Caki2 (cell line): ENCODE data around the gene FAM83G. TPM values are rescaled to one million over a fixed set of nuclear protein-coding genes. Genes with fewer than 3 reads are reported as not detected.
"Not testable (repeated sequence)": the region's sequence is repeated elsewhere in the genome, so short reads cannot be mapped to it uniquely, and the experiment has no call there.

ENCODE experiments used
- DNase-seq: peaks from one replicate; pipeline ENCODE4 v3.0.0-alpha.2; 2015; ENCODE audit warnings: low read depth
- in situ Hi-C: cut with HindIII; loops from 2 replicates; pipeline ENCODE4 v1.10.0; 2016; ENCODE audit warnings: low sequenced_read_pairs, low pct_unique_long_range_greater_than_20kb, mixed read lengths
- total RNA-seq: library from RNA; depleted of rRNA; stranded (reverse); fragments of >200 nt; shearing (Covaris generic); gene quantifications from 2 replicates; pipeline ENCODE4 v1.2.3, GENCODE V29; 2014; ENCODE audit warnings: low replicate concordance; rRNA removed

FAM83G gene, protein sequence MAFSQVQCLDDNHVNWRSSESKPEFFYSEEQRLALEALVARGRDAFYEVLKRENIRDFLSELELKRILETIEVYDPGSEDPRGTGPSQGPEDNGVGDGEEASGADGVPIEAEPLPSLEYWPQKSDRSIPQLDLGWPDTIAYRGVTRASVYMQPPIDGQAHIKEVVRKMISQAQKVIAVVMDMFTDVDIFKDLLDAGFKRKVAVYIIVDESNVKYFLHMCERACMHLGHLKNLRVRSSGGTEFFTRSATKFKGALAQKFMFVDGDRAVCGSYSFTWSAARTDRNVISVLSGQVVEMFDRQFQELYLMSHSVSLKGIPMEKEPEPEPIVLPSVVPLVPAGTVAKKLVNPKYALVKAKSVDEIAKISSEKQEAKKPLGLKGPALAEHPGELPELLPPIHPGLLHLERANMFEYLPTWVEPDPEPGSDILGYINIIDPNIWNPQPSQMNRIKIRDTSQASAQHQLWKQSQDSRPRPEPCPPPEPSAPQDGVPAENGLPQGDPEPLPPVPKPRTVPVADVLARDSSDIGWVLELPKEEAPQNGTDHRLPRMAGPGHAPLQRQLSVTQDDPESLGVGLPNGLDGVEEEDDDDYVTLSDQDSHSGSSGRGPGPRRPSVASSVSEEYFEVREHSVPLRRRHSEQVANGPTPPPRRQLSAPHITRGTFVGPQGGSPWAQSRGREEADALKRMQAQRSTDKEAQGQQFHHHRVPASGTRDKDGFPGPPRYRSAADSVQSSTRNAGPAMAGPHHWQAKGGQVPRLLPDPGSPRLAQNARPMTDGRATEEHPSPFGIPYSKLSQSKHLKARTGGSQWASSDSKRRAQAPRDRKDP
- total RNA-seq = 5.9 and 16.9 TPM in 2 replicates

DNA sequence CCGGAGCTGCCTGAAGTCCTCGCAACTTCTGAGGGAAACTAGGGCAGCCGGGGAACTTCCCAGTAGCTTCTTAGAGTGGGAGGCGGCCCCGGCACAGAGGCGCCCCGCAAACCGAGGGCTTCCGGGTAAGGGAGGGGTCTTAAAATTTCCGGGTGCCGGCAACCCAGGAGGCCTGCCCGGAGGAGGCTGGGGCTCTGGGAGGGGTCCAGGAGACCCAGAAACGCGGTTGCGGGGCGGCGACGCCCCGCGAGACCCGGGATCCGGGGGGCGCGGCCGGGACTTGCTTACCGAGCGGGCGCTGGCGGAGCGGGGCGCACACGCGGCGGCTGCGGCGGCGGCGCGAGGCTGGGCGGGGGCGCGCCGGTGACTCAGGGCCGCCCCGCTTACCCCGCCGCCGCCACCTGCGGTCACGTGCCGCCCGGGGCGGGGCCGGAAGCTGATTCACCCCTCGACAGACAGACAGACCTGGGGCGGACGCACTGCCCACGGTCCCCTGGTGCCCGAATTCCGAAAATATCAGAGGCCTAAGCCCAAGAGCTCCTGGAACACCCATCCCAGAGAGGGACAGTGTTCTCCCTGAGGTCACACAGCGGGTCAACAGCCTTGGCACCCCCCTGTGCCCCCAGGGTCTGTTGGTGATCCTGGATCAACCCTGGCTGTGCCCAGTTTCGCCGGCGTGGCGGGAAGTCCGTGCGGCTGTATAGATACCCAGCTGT is at the start of gene FAM83G:
Gene FAM83G, minus strand, starts transcription at position 344 of the 716 bp plus-strand sequence. CDS start 723 bp downstream, outside the sequence.
- in situ Hi-C loops = no loop called here
- DNase-seq = peak; percentile 63

DNA sequence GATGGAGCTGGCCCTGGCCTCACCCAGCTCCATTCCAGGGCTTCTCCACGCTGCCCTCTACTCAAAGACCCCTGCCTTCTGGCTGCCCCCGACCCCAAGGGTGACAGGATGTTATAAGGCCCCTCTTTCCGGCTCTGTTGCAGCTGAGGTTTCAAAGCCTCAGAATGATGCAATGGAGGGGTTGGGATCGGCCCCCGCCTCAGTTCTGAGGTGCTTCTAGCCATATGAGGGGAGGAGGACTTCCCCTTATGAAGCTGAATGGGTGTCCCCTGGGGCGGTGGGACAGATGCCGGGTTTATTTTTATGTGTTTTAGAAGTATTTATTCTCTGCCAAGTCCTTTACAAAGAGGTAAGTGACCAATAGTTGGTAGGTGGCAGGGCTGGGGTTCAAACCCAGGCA is 44.3 kb upstream of the FAM83G start:
- in situ Hi-C loops, DNase-seq: not testable (repeated sequence)

- DNase-seq, in situ Hi-C loops: not testable (repeated sequence)
These were observed 42.9 kb upstream of the FAM83G start for GRCh38 chr17:19047510-19047909.

GRCh38 chr17:19046782-19047375 is 42.3 kb upstream of the FAM83G start, which contains the start of gene GRAP:
Gene GRAP, minus strand, starts transcription at chr17:19046957. Its CDS starts 31 bp downstream, at chr17:19046926.
- DNase-seq, in situ Hi-C loops: not testable (repeated sequence)

- in situ Hi-C loops, DNase-seq: not testable (repeated sequence)
These were observed 40.1 kb upstream of the FAM83G start for GRCh38 chr17:19044643-19045042.

GRCh38 chr17:19043032-19043431 is 38.5 kb upstream of the FAM83G start:
- DNase-seq, in situ Hi-C loops: not testable (repeated sequence)

- in situ Hi-C loops, DNase-seq: not testable (repeated sequence)
These were observed 37.8 kb upstream of the FAM83G start for GRCh38 chr17:19042369-19042768.

- DNase-seq, in situ Hi-C loops: not testable (repeated sequence)
These were observed 37.3 kb upstream of the FAM83G start for GRCh38 chr17:19041871-19042270.

DNA sequence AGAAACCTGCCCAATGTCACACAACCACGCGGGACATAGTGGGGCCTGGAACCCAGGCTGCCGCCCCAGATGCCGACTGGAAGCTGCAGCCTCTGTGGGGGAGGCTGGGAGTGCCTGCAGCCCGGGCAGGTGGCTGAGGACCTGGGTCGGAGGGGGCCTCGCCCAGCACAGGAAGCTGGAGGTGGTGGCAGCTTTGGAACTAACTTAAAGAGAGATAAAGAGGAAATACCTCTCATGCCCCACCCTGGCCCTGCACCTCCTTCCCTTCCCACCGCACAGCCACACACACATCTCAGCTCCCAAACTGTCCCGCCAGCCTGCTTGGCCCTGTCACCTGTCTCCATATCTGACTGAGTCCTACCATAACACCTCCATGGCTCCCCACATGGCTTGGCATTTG is 35.8 kb upstream of the FAM83G start:
- in situ Hi-C loops, DNase-seq: not testable (repeated sequence)

- in situ Hi-C loops, DNase-seq: not testable (repeated sequence)
These were observed 34.2 kb upstream of the FAM83G start for GRCh38 chr17:19038730-19039129.

GRCh38 chr17:19038007-19038406 is 33.4 kb upstream of the FAM83G start:
- in situ Hi-C loops, DNase-seq: not testable (repeated sequence)

- in situ Hi-C loops, DNase-seq: not testable (repeated sequence)
These were observed 33.0 kb upstream of the FAM83G start for GRCh38 chr17:19037547-19037946.

GRCh38 chr17:19036186-19036585 is 31.6 kb upstream of the FAM83G start:
- DNase-seq, in situ Hi-C loops: not testable (repeated sequence)

- DNase-seq, in situ Hi-C loops: not testable (repeated sequence)
These were observed 27.9 kb upstream of the FAM83G start for GRCh38 chr17:19032377-19032988.

DNA sequence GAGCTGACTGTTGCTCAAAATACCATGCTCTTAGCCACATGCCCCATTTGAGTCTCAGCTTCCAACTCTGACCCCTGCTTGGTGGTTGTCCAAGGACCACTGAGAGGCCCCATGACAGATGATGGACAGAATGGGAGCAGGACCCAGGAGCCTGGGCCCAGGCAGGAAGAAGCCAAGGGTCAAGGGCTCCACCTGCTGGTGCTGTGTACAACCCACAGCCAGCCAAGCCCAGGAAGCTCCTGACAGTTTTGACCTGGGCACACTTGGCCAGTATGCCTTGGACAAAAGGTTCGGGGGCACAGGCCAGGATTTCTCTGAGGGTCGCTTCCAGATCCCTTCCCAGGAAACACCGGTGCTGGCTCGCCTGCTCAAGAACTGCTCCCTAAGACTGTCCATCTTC is 27.2 kb upstream of the FAM83G start:
- DNase-seq, in situ Hi-C loops: not testable (repeated sequence)

DNA sequence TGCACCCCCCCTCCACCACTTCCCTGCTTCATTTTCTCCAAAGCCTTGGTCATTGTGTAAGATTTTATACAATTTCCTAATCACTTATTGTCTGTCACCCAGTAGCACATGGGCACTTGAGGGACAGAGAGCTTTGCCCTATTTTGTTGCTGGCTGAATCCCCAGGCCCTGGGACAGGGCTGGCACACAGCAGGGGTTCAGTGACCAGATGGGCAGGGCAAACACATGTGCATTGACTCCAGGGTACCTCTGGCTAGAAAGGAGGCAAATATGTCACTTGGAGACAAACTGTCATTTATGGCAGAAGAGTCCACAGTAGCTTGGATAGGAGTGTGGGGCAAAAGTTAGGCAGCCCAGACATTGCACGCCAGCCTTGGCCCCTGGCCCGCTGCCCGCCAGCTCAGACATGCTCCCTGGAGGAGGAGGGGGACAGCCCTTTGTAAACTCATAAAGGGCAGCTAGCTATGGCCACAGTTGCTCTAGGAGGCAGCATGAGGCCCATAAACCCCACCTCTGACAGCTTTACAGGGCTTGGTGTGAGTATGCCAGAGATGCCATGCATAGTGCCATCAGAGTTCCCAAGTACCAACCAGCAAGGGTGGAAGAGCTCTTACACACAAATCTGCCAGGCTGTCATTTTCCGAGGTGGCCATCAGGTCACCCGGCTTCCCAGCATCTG is 26.3 kb upstream of the FAM83G start:
- DNase-seq, in situ Hi-C loops: not testable (repeated sequence)

- in situ Hi-C loops, DNase-seq: not testable (repeated sequence)
These were observed 25.2 kb upstream of the FAM83G start for GRCh38 chr17:19029740-19030139.
